Heart right ventricle (tissue), 16 donors: ENCODE measurements around the gene ZNF587. TPM values are rescaled to one million over a fixed set of nuclear protein-coding genes. Genes with fewer than 3 reads are reported as not detected.

Experiments
- ATAC-seq, 8 donors: fragments of 200-7000 bp; cut with Tn5 transposase; one replicate each; pipeline ENCODE4 v1.9.1; 2020; ENCODE audit warnings: mild to moderate bottlenecking in 8 of 8, moderate library complexity in 8 of 8, moderate number of reproducible peaks in 1 of 8
- DNase-seq, 2 donors: peaks; one replicate each; pipeline ENCODE4 v3.0.0-alpha.2; 2020
- H3K27ac ChIP-seq, 10 donors: fragments of 200-600 bp; sonication (generic) in 2 of 10; one replicate each; pipeline versions ENCODE4 v1.5.0 to v1.8.0; 2020 to 2022; ENCODE audit warnings: mild to moderate bottlenecking in 3 of 10
- H3K27me3 ChIP-seq, 7 donors: fragments of 200-600 bp; one replicate each; pipeline ENCODE4 v1.8.0; 2021 to 2022; ENCODE audit warnings: mild to moderate bottlenecking in 2 of 7
- H3K36me3 ChIP-seq, 9 donors: fragments of 200-600 bp; sonication (generic) in 1 of 9; one replicate each; pipeline versions ENCODE4 v1.5.0 to v1.8.0; 2020 to 2022; ENCODE audit warnings: mild to moderate bottlenecking in 2 of 9
- H3K4me1 ChIP-seq, 9 donors: fragments of 200-600 bp; sonication (generic) in 1 of 9; one replicate each; pipeline versions ENCODE4 v1.5.0 to v1.8.0; 2020 to 2022; ENCODE audit warnings: mild to moderate bottlenecking in 4 of 9
- H3K4me3 ChIP-seq, 10 donors: fragments of 200-600 bp; sonication (generic) in 2 of 10; one replicate each; pipeline versions ENCODE4 v1.5.0 to v1.8.0; 2020 to 2022; ENCODE audit warnings: mild to moderate bottlenecking in 7 of 10, moderate library complexity in 2 of 10
- H3K9me3 ChIP-seq, 11 donors: fragments of 200-600 bp in 10 of 11; sonication (generic) in 2 of 11; one replicate each; pipeline versions ENCODE4 v1.5.0 to v1.8.0; 2013 to 2022; ENCODE audit warnings: mild to moderate bottlenecking in 2 of 11, control low read depth in 1 of 11, moderate library complexity in 1 of 11
- WGBS, 2 donors: extraction: QIAGEN DNeasy Blood & Tissue Kit; methylation state at CpG; one replicate each; pipeline ENCODE4 v1.1.7; 2013; ENCODE audit warnings: inconsistent platforms in 1 of 2; 5-methylcytosine and 5-hydroxymethylcytosine counted together
- intact Hi-C, 10 donors: fragments of 100-400 bp; cut with DNase I; formaldehyde crosslinking; loops; one replicate each; pipeline versions ENCODE4 v1.11.1 to v1.14.2; 2022
- polyA plus RNA-seq, 2 donors: library from polyadenylated mRNA; stranded (reverse); fragments of 200-250 nt; gene quantifications; one replicate each; pipeline ENCODE4 v1.2.3, GENCODE V29; 2013
- total RNA-seq, 10 donors: library from RNA; stranded (reverse); fragmentation: NEBNext Ultra II Directional in 3 of 10; extraction: Animal tissue kit (Norgen Biotek cat#: 25700) in 3 of 10; gene quantifications; one replicate each; pipeline versions ENCODE4 v1.2.1 to v1.2.4, GENCODE V29; 2021 to 2023
- TF ChIP-seq, protein P1 (sequence below), 9 donors: fragments of 200-600 bp; sonication (generic) in 2 of 9; IDR thresholded peaks; one replicate each; pipeline versions ENCODE4 v1.5.0 to v1.8.0; 2021 to 2022; ENCODE audit warnings: antibody characterized with exemption in 9 of 9, mild to moderate bottlenecking in 5 of 9, moderate library complexity in 1 of 9
- donor health status: Arrhythmogenic right ventricular cardiomyopathy.
- donor health status: ischemic (EF 13 %, LVEDD 7.1; RV severe dilation, severe dysfunction).
- donor health status: healthy with polysubstance abuse.
- donor health status: DM: no; HTN: yes; CAD: no.
- donor health status: DM: no; HTN: no; CAD: no.
- donor health status: ischemic (EF 25% LVEDD 6.9; RV normal size, moderate dysfunction).
- donor health status: ischemic (EF 25% LVEDD 5.7; RV mildly dilated, moderate dysfunction).
- donor health status: healthy.
- donor health status: DM: yes; HTN: yes; CAD: no.
- donor health status: Ischemic cardiomyopathy.
- donor health status: ischemic (EF 35%, LVEDD 5.7; RV mildly dilated, moderate dysfunction).
- donor health status: nonischemic (EF 11% LVEDD 7.7; RV severe dilation, severe dysfunction).
- donor health status: DM: yes; HTN: yes; CAD: no.
- donor health status: PGD.
- donor health status: ischemic (EF 29% LVEDD 5.4; RV normal size, mild dysfunction).
- donor health status: nonischemic (EF 23%, LVEDD 6.1; RV moderate dilation, normal function).

Gene ZNF587
- total and polyA plus RNA-seq, 12 donors = 4.2 to 39.1 (median 20.0) TPM

DNA sequence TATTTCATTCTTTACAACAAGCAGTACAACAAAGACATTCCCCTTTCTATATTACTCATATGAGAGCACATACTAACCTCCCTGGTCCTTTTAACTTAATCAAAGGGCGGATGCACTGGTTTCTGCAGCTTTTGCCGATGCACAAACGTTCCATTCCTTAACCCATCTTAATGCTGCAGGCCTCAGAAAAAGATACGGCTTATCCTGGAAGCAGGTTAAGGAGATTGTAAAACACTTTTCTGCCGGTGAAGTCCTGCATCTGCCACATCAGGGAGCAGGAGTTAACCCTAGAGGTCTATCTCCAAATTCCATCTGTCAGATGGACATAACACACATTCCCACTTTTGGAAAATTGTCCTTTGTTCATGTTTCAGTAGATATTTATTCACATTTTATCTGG lies 50.7 kb downstream of the ZNF587 start:
- WGBS, 2 donors = 56 to 66% methylated on average over 5 of the region's 5 CpGs
- TF ChIP-seq, protein P1, sequence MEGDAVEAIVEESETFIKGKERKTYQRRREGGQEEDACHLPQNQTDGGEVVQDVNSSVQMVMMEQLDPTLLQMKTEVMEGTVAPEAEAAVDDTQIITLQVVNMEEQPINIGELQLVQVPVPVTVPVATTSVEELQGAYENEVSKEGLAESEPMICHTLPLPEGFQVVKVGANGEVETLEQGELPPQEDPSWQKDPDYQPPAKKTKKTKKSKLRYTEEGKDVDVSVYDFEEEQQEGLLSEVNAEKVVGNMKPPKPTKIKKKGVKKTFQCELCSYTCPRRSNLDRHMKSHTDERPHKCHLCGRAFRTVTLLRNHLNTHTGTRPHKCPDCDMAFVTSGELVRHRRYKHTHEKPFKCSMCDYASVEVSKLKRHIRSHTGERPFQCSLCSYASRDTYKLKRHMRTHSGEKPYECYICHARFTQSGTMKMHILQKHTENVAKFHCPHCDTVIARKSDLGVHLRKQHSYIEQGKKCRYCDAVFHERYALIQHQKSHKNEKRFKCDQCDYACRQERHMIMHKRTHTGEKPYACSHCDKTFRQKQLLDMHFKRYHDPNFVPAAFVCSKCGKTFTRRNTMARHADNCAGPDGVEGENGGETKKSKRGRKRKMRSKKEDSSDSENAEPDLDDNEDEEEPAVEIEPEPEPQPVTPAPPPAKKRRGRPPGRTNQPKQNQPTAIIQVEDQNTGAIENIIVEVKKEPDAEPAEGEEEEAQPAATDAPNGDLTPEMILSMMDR (IDR thresholded peaks at IDR 0.05) = no peak
- peaks cover 0 to 5% (median 0%) of the 10 kb centered on the region in 9 donors for H3K4me1 ChIP-seq
- H3K27me3 ChIP-seq = no peaks in the 10 kb centered on the region
- ATAC-seq = no peak
- intact Hi-C loops = loop anchor here in 4 of 10 donors (5.0 to 10.0 kb wide), 4 partner anchors 156 to 798 kb away; partner anchors contain the start of gene ZNF776 (in 1 of the 4)
- H3K36me3 ChIP-seq = peaks cover 0 to 8% (median 0%) of the 10 kb centered on the region in 9 donors
- H3K27ac ChIP-seq = no peak overlapping the region
- H3K4me3 ChIP-seq = no peak overlapping the region
- H3K9me3 ChIP-seq = peaks cover 0 to 24% (median 0%) of the 10 kb centered on the region in 11 donors
- DNase-seq = no peak

DNA sequence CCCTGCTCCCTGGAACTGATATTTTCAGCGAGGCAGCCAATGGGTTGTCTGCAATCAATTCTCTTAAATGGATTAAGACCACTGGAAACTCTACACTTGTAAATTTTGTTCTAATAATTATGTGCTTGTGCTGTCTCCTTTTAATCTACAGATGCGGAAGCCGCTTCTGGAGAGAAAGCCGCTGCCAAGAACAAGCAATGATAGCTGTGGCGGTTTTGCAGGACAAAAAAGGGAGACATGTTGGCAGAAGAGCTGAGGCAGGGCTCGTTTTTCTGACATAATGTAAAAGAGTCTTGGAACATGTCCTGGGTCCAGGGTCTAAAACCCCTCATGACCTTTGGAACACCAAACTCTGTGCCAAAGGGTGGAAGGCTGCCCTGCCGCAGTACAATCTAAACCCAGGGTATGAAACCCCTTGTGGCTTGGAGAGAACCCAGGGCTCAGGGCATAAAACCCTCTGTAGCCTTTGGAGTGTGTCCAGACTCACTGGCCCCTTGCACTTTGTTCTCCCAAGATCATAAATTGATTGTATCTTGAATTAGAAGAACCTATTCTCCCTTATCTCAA lies 54.0 kb downstream of the ZNF587 start:
- no peak overlapping the region for H3K4me3 ChIP-seq
- TF ChIP-seq, protein P1 (IDR thresholded peaks at IDR 0.05) = no peak
- H3K4me1 ChIP-seq = peaks cover 0 to 5% (median 0%) of the 10 kb centered on the region in 9 donors
- H3K9me3 ChIP-seq = peaks cover 0 to 51% (median 0%) of the 10 kb centered on the region in 11 donors
- no peak for ATAC-seq
- intact Hi-C loops = loop anchor here in 4 of 10 donors (5.0 to 10.0 kb wide), 4 partner anchors 159 to 801 kb away; partner anchors contain the start of gene ZNF776 (in 1 of the 4)
- H3K27me3 ChIP-seq = no peaks in the 10 kb centered on the region
- 60 to 67% methylated on average over 7 of the region's 7 CpGs for WGBS, 2 donors
- H3K36me3 ChIP-seq = peaks cover 0 to 33% (median 11%) of the 10 kb centered on the region in 9 donors
- H3K27ac ChIP-seq = no peak overlapping the region
- DNase-seq = no peak

DNA sequence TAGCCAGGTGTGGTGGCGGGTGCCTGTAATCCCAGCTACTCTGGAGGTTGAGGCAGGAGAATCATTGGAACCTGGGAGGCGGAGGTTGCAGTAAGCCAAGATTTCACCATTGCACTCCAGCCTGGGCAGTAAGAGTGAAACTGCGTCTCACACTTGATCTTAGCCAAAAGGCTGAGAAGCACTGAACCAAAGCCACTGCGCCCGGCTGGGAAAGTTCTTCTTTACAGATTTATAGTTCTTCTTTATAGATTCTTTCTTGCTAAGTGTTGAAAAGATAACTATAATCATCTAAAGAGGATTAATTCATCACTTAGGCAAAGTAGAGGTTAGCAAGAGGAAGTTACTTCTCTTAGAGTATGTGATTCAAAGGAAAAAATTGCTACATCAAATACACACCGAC lies 55.6 kb downstream of the ZNF587 start:
- Histone ChIP-seq H3K4me1 (peaks cover 0 to 5% (median 0%) of the 10 kb centered on the region in 9 donors), H3K27ac (no peak overlapping the region), H3K9me3 (peaks cover 0 to 60% (median 0%) of the 10 kb centered on the region in 11 donors), H3K27me3 (no peaks in the 10 kb centered on the region), H3K36me3 (peaks cover 0 to 43% (median 16%) of the 10 kb centered on the region in 9 donors), H3K4me3 (no peak overlapping the region)
- 93 to 94% methylated on average over 6 of the region's 6 CpGs for WGBS, 2 donors
- DNase-seq (no peak), ATAC-seq (no peak)
- TF ChIP-seq, protein P1 (IDR thresholded peaks at IDR 0.05) = no peak
- intact Hi-C loops = loop anchor here in 2 of 10 donors (10.0 kb wide), 2 partner anchors 160 to 170 kb away; partner anchors contain the start of gene ZNF776 (in 1 of the 2)

DNA sequence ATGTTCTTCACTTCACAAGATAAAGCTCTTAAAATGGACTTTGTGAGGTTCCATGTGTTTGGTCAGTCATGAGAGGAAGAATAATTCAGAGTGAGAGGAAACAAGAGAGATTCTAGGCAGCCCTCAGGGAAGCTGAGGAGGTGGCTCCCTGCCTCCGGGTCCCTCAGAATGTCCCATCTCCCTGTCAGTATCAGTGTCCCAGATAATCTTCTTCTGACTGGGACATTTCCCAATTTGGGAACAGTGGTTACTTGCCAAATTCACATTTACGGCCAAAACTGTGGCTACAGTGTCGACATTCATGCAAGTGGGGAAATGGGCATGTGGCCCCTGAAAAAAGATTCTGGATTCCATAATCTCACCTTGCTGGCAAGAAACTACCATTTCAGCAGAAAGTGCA lies 57.7 kb downstream of the ZNF587 start:
- H3K4me3 ChIP-seq = no peak overlapping the region
- no peak overlapping the region for H3K27ac ChIP-seq
- peaks cover 0 to 5% (median 0%) of the 10 kb centered on the region in 9 donors for H3K4me1 ChIP-seq
- peaks cover 0 to 64% (median 38%) of the 10 kb centered on the region in 9 donors for H3K36me3 ChIP-seq
- peaks cover 0 to 69% (median 0%) of the 10 kb centered on the region in 11 donors for H3K9me3 ChIP-seq
- intact Hi-C loops = loop anchor here in 2 of 10 donors (10.0 kb wide), 2 partner anchors 163 to 173 kb away; partner anchors contain the start of gene ZNF776 (in 1 of the 2)
- H3K27me3 ChIP-seq = no peaks in the 10 kb centered on the region
- TF ChIP-seq, protein P1 (IDR thresholded peaks at IDR 0.05) = no peak
- DNase-seq (no peak), ATAC-seq (no peak)
- 73 to 75% methylated on average over 3 of the region's 3 CpGs for WGBS, 2 donors
